Muscle layer of duodenum (tissue), 2 donors: ENCODE measurements around the gene CCDC85A.

Experiments
- H3K27ac ChIP-seq: one replicate; pipeline ENCODE4 v1.7.0; 2013; ENCODE audit warnings: mild to moderate bottlenecking, low read length
- H3K27me3 ChIP-seq: one replicate; pipeline ENCODE4 v1.7.0; 2013; ENCODE audit warnings: low read depth, mild to moderate bottlenecking, control low read depth, low read length
- H3K36me3 ChIP-seq, 2 donors: one replicate each; pipeline ENCODE4 v1.7.0; 2013; ENCODE audit warnings: low read length in 2 of 2, control low read depth in 1 of 2, mild to moderate bottlenecking in 1 of 2; ENCODE audit not compliant: insufficient read depth in 2 of 2, control insufficient read depth in 1 of 2
- H3K4me1 ChIP-seq, 2 donors: one replicate each; pipeline ENCODE4 v1.7.0; 2013; ENCODE audit warnings: low read length in 2 of 2, mild to moderate bottlenecking in 2 of 2, control low read depth in 1 of 2, moderate library complexity in 1 of 2; ENCODE audit not compliant: insufficient read depth in 2 of 2, control insufficient read depth in 1 of 2
- H3K4me3 ChIP-seq, 2 donors: one replicate each; pipeline ENCODE4 v1.7.0; 2013; ENCODE audit warnings: low read length in 2 of 2, low read depth in 1 of 2, mild to moderate bottlenecking in 1 of 2
- H3K9me3 ChIP-seq, 2 donors: one replicate each; pipeline ENCODE4 v1.7.0; 2013; ENCODE audit warnings: low read length in 2 of 2, control low read depth in 1 of 2, mild to moderate bottlenecking in 1 of 2; ENCODE audit not compliant: control insufficient read depth in 1 of 2
- donor health status: healthy.

CCDC85A gene

DNA sequence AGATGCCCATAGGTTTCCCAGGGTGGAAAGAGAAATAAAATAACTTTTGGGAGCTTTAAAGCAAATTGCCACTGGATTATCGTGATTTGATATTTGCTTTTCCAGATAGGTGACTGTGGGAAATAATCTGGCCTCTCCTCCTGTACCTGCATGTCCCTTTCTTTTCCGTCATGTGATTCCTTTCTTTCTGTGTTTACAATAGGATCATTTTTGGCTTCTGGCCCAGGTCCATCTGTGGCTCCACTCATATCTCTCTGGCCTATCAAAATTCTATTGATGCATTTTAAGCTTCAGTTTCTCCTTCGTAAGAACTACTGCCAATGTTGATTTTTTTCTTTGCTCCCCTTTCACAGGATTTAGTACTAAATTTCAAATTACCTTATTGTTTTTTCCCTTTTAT, 153.6 kb downstream of the CCDC85A start:
- Histone ChIP-seq H3K4me3 (no peak overlapping the region), H3K27ac (no peak overlapping the region), H3K4me1 (peaks cover 0 to 3% of the 10 kb centered on the region in 2 donors), H3K36me3 (no peaks in the 10 kb centered on the region), H3K27me3 (no peaks in the 10 kb centered on the region), H3K9me3 (no peaks in the 10 kb centered on the region)

DNA sequence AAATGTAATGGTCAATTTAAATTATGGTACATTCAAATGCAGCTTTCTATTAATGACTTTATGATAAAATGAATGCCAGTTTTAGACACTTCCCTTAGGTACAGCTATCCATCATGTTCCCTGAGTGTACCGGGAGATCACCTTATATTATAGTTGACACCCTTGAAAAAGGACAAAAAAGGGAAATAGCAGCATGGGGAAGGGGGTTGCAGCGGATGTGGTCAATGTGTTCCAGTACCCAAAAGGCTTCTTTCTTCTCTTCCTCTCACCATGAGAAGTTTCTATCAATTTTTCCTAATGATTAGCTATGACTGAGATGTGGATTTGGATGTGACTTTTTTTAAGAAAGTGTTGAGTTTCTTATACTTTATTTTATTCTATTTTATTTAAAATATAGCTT, 154.4 kb downstream of the CCDC85A start:
- Histone ChIP-seq H3K27me3 (no peaks in the 10 kb centered on the region), H3K36me3 (no peaks in the 10 kb centered on the region), H3K9me3 (no peaks in the 10 kb centered on the region), H3K4me3 (no peak overlapping the region), H3K27ac (no peak overlapping the region), H3K4me1 (peaks cover 0 to 3% of the 10 kb centered on the region in 2 donors)

DNA sequence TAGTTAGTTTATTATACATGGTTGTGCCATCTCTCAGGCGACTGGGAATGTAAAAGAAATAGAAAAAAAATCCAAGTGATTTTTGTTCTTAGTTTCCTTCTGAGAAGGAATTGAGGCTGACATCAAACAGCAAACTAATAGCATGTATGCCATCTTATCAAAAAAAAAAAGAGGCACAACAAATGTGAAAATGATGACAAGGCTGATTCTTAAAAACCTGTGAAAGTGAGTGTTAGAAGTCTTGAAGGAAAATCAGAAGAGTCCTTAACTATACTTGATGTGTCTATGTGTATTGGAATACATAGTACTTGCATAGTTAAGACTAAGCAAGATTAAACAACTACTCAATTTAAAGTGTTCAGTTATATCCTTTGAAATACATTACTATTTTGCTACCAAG, 161.0 kb downstream of the CCDC85A start:
- Histone ChIP-seq H3K27ac (no peak overlapping the region), H3K36me3 (no peaks in the 10 kb centered on the region), H3K4me3 (no peak overlapping the region), H3K9me3 (no peaks in the 10 kb centered on the region), H3K4me1 (no peaks in the 10 kb centered on the region), H3K27me3 (no peaks in the 10 kb centered on the region)

DNA sequence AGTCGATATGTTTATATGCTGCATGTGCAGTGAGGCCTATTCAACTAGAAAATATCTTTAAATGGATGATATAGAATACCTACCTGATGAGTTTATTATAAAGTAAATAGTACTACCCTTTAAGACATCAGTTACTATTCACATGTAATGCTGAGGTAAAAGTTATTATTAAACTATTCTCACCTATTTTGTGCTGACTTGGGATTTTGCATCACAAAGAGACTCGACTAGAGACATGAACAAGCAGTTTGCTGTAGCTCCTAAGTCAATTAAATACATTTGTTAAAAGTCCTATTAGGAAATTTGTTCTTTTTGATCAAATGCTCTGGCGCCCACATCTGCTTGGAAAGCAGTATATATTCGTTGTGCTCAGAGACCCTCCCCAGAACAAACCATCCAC, 164.1 kb downstream of the CCDC85A start:
- Histone ChIP-seq H3K27me3 (no peaks in the 10 kb centered on the region), H3K27ac (no peak overlapping the region)

DNA sequence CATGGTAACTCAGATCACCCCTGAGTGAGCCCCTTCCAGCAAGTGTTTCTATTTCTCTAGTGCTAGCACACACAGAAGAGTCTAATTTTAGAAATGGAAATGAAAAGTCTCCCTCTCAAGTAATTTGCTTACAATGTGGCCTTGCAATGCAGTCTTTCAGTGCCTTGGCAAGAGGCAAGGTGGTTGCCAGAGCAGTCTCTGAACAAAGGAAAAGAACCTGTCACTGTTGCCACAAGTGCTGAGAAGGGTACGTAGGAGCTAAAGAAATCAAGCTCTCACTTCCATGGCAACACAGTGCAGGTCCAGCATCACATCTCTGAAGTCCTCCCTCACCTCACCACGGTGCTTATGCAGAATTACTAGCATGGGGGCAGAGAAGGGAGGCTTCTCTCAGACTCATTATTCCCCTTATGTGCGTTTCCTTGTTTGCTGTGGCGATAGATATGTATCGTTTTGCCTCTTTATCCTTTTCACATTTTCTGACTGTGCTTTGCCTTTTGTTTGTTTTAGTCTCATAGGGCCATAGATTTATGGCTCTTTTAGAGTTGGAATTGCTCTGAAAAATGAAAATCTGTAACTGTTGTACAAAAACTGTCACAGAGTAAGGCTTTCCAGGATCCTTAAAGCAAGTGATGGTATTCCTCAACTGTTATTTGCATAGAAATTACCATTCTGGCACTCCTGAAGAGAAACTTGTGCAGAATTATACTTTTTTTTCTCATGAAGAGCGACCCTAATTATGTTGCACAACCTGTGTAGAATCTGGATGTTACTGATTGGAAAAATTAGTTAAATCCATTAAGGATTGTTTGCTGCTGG, 164.8 kb downstream of the CCDC85A start:
- H3K27ac ChIP-seq: no peak overlapping the region
- no peaks in the 10 kb centered on the region for H3K27me3 ChIP-seq
- no peaks in the 10 kb centered on the region for H3K9me3 ChIP-seq
- H3K36me3 ChIP-seq: no peaks in the 10 kb centered on the region
- H3K4me1 ChIP-seq: no peaks in the 10 kb centered on the region
- no peak overlapping the region for H3K4me3 ChIP-seq

More for the DNA sequence above, 164.1 kb downstream of the CCDC85A start:
- H3K36me3 ChIP-seq: no peaks in the 10 kb centered on the region
- H3K4me1 ChIP-seq: no peaks in the 10 kb centered on the region
- H3K9me3 ChIP-seq: no peaks in the 10 kb centered on the region
- H3K4me3 ChIP-seq: no peak overlapping the region

DNA sequence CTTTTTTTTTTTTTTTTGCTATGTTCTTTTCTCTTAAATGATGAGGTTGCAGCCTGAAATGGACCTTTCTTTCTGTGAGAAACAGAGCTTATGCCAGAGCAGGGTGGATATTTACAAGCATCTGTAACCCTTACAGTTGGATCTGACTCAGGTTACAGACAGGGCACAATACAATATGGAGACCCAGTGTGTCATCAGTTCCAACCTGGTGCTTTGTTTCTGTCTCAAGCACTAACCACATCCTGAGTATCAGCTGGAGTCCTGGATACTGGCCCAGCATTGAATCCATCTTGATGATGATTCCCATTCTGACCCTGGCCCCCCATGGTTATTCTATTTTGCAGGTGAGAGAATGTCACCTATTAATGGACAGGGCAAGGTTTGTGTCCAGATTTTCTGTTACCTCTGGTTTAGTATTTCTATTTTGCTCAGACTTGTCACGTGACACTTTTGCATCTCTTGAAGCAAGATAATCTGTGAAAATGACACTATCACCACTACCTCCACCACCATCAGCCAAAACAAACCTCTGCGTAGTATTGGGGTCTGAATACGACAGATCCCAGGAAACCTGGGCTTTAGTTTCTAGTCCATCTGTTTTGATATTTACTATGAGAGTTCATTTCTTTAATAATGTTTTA, 174.0 kb downstream of the CCDC85A start:
- Histone ChIP-seq H3K27ac (no peak overlapping the region), H3K4me3 (no peak overlapping the region), H3K4me1 (no peaks in the 10 kb centered on the region), H3K36me3 (no peaks in the 10 kb centered on the region), H3K9me3 (no peaks in the 10 kb centered on the region), H3K27me3 (no peaks in the 10 kb centered on the region)

DNA sequence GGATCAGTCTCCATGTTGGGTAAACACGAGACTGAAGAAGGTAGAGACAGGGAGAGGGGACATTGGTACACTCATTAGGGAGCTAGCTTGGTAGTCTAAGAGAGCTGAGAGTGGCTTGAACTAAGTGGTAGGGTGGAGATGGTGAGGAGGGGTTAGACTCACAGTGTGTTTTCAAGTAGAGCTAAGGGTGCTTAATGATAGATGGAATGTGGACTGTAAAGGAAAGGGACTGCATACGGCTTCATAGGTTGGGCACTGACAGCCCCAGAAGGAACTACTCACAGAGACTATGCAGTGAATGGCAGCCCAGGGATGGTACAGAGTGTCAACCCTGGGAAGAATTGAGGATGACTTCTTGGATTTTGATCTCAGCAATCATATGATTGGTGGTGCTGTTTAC, 178.1 kb downstream of the CCDC85A start:
- Histone ChIP-seq H3K4me3 (no peak overlapping the region), H3K9me3 (no peaks in the 10 kb centered on the region), H3K27me3 (no peaks in the 10 kb centered on the region), H3K27ac (no peak overlapping the region), H3K4me1 (no peaks in the 10 kb centered on the region), H3K36me3 (no peaks in the 10 kb centered on the region)

DNA sequence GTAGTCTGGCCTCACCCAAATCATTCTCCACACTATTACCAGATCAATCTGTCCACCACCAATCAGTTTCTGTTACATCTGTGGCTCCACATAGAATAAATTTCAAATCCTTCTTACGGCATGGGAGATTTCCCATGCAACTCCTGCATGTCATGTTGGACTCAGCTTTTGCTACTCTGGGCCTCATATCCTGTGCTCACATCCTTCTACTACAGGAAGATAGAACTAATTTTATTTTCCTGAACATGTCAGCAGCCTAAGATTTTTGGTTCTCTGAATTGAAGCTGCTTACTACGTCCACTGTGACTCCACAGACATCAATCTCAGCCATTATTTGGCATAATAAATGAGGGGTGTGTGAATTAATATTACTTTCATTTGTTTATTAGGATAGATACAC, 181.1 kb downstream of the CCDC85A start:
- Histone ChIP-seq H3K36me3 (no peaks in the 10 kb centered on the region), H3K27me3 (no peaks in the 10 kb centered on the region), H3K27ac (no peak overlapping the region), H3K4me1 (no peaks in the 10 kb centered on the region), H3K9me3 (no peaks in the 10 kb centered on the region), H3K4me3 (no peak overlapping the region)

DNA sequence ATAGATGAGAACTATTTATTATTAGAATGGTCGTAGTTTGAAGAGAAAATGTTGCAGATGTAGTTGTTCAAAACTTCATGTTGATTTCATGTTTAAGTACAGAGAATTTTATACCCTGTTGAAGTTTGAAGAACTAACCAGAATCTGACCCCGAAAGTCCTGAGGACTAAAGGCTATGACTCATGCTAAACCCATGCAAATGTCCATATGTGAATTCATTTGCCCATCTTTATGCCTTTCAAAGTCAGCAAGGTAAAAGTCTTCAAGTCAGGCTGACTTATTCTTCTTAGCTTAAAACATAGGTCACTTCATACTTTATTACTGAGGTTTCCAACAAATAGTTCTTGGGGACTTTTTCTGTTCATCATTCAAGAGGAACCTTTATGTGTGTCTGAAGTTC, 185.5 kb downstream of the CCDC85A start:
- no peak overlapping the region for H3K4me3 ChIP-seq
- no peaks in the 10 kb centered on the region for H3K4me1 ChIP-seq
- H3K27ac ChIP-seq: no peak overlapping the region
- no peaks in the 10 kb centered on the region for H3K36me3 ChIP-seq
- H3K27me3 ChIP-seq: no peaks in the 10 kb centered on the region
- H3K9me3 ChIP-seq: no peaks in the 10 kb centered on the region

DNA sequence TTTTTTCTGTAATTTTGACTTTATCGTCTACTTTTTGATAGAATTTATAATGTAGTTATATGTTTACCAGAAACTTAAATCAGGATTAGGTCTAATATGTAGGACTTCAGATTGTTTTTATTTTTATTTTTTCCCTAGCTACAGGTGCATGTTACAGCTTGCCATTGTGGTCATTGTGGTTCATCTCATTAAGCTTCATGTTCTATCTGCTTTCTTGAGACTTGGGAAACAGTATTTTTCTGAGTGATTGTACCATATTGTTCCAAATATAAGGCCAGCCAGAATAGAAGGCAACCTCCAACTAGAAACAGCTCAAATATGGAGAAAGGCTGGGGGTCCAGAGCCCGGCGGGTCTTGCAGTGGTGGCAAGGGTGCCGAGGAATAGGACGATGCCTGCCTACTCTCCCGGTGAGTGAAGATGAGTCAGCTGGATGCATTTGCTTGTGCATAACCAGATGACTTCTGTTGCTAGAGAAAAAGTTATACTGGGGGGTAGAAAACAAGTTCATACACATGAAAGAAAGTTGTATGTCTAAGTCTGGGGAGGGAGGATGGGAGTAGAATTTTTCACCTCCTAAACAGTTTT, 188.4 kb downstream of the CCDC85A start:
- Histone ChIP-seq H3K27me3 (no peaks in the 10 kb centered on the region), H3K9me3 (no peaks in the 10 kb centered on the region), H3K36me3 (no peaks in the 10 kb centered on the region), H3K4me3 (no peak overlapping the region), H3K27ac (no peak overlapping the region), H3K4me1 (no peaks in the 10 kb centered on the region)

DNA sequence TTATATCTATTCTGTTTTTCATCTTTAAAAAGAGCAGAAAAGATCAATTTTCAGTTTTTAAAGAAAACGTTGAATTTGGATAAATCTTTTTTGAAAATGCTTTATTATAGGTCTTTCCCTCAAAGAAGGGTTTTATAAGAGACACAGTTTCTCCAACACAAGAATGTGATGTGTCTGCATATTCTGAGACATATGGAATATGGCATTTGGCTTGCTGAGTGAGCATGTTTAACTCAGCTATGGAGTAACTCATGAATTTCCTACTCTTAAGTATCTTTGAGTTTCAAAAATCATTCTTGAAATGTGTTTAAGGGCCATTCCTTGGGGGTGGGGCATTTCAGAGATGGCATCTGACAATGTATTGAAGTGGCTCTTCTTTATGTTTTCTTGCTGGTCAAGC, 191.5 kb downstream of the CCDC85A start:
- no peak overlapping the region for H3K4me3 ChIP-seq
- H3K9me3 ChIP-seq: no peaks in the 10 kb centered on the region
- no peaks in the 10 kb centered on the region for H3K4me1 ChIP-seq
- no peaks in the 10 kb centered on the region for H3K27me3 ChIP-seq
- H3K36me3 ChIP-seq: no peaks in the 10 kb centered on the region
- no peak overlapping the region for H3K27ac ChIP-seq
